GM23338 (cell line): ENCODE data around the gene CBLIF. TPM values are rescaled to one million over a fixed set of nuclear protein-coding genes. Genes with fewer than 3 reads are reported as not detected.

Source experiments
- ATAC-seq: fragments of 200-7000 bp; cut with Tn5 transposase; 3 replicates; pipeline ENCODE4 v1.9.1; 2020
- DNase-seq: peaks from one replicate; pipeline ENCODE4 v3.0.0-alpha.2; 2015; ENCODE audit warnings: low spot score
- H2AFZ ChIP-seq: fragments of 200-600 bp; sonication (generic); 2 replicates; pipeline ENCODE4 v1.8.0; 2016; ENCODE audit warnings: antibody characterized with exemption, mild to moderate bottlenecking, moderate library complexity
- H3F3A ChIP-seq: fragments of 200-600 bp; sonication (generic); replicated peaks from 2 replicates; pipeline ENCODE4 v1.8.0; 2017; ENCODE audit warnings: antibody characterized with exemption, mixed run types, low read depth
- H3K27ac ChIP-seq: fragments of 200-600 bp; sonication (generic); 2 replicates; pipeline ENCODE4 v1.6.1; 2016; ENCODE audit warnings: low read depth
- H3K27me3 ChIP-seq: fragments of 200-600 bp; sonication (generic); 2 replicates; pipeline ENCODE4 v1.8.0; 2016; ENCODE audit warnings: mild to moderate bottlenecking, mixed run types, moderate library complexity; ENCODE audit not compliant: insufficient read depth
- H3K36me3 ChIP-seq: fragments of 200-600 bp; sonication (generic); 2 replicates; pipeline ENCODE4 v1.8.0; 2016; ENCODE audit warnings: mild to moderate bottlenecking; ENCODE audit not compliant: insufficient read depth
- H3K4me1 ChIP-seq: fragments of 200-600 bp; sonication (generic); 2 replicates; pipeline ENCODE4 v1.8.0; 2016; ENCODE audit warnings: mild to moderate bottlenecking, moderate library complexity; ENCODE audit not compliant: insufficient read depth
- H3K4me2 ChIP-seq: fragments of 200-600 bp; sonication (generic); 2 replicates; pipeline ENCODE4 v1.7.1; 2017; ENCODE audit warnings: mixed run types
- H3K4me3 ChIP-seq: fragments of 200-600 bp; sonication (generic); 2 replicates; pipeline ENCODE4 v1.6.1; 2016; ENCODE audit warnings: mixed run types
- H3K79me2 ChIP-seq: fragments of 200-600 bp; sonication (generic); replicated peaks from 2 replicates; pipeline ENCODE4 v1.8.0; 2017; ENCODE audit warnings: mild to moderate bottlenecking; ENCODE audit not compliant: insufficient read depth
- H3K9me2 ChIP-seq: fragments of 200-600 bp; sonication (generic); 2 replicates; pipeline ENCODE4 v1.8.0; 2017; ENCODE audit not compliant: insufficient read depth
- H4K20me1 ChIP-seq: fragments of 200-600 bp; sonication (generic); replicated peaks from 2 replicates; pipeline ENCODE4 v1.8.0; 2017; ENCODE audit warnings: mild to moderate bottlenecking; ENCODE audit not compliant: insufficient read depth
- H3K27ac Mint-ChIP-seq: 2 replicates; pipeline ENCODE4 v1.8.0; 2020; ENCODE audit warnings: inconsistent platforms, mild to moderate bottlenecking, moderate library complexity, mixed read lengths
- H3K27me3 Mint-ChIP-seq: 3 replicates; pipeline ENCODE4 v1.8.0; 2022; ENCODE audit warnings: low read depth, mild to moderate bottlenecking, moderate library complexity, mixed read lengths, inconsistent platforms; ENCODE audit not compliant: insufficient read depth, poor library complexity
- H3K36me3 Mint-ChIP-seq: 3 replicates; pipeline ENCODE4 v1.8.0; 2021; ENCODE audit warnings: low read depth, mild to moderate bottlenecking, inconsistent platforms, moderate library complexity, mixed read lengths
- H3K4me1 Mint-ChIP-seq: 3 replicates; pipeline ENCODE4 v1.8.0; 2020; ENCODE audit warnings: mild to moderate bottlenecking, inconsistent platforms, mixed read lengths
- H3K4me3 Mint-ChIP-seq: 3 replicates; pipeline ENCODE4 v1.8.0; 2021; ENCODE audit warnings: moderate library complexity, mild to moderate bottlenecking, inconsistent platforms, mixed read lengths
- H3K9me3 Mint-ChIP-seq: 3 replicates; pipeline ENCODE4 v1.8.0; 2020; ENCODE audit warnings: moderate library complexity, mild to moderate bottlenecking, inconsistent platforms, mixed read lengths
- CREB1 ChIP-seq: fragments of 250-450 bp; sonication (Bioruptor Pico); IDR thresholded peaks from 2 replicates; pipeline ENCODE4 v1.5.0; 2020; ENCODE audit warnings: low read depth, mild to moderate bottlenecking, moderate library complexity
- CTCF ChIP-seq, 2 experiments: fragments of 200-600 bp in 1 of 2; sonication (generic) in 1 of 2; conservative IDR thresholded peaks; 2 replicates each; pipeline versions ENCODE4 v1.5.1 to v1.6.1; 2016 to 2017; ENCODE audit warnings: antibody characterized with exemption in 2 of 2, low read depth in 2 of 2, mild to moderate bottlenecking in 2 of 2, moderate library complexity in 1 of 2
- ETS1 ChIP-seq: IDR thresholded peaks from 2 replicates; pipeline ENCODE4 v1.6.1; 2016; ENCODE audit warnings: antibody characterized with exemption
- EZH2 ChIP-seq: fragments of 200-600 bp; sonication (generic); IDR thresholded peaks from one replicate; pipeline ENCODE4 v1.8.0; 2017; ENCODE audit warnings: antibody characterized with exemption, mild to moderate bottlenecking, low read depth; ENCODE audit not compliant: unreplicated experiment
- EZH2phosphoT487 ChIP-seq: fragments of 200-600 bp; sonication (generic); IDR thresholded peaks from one replicate; pipeline ENCODE4 v1.8.1; 2018; ENCODE audit warnings: antibody characterized with exemption; ENCODE audit not compliant: unreplicated experiment
- JUNB ChIP-seq: IDR thresholded peaks from one replicate; pipeline ENCODE4 v1.6.1; 2016; ENCODE audit warnings: antibody characterized with exemption; ENCODE audit not compliant: unreplicated experiment
- NANOG ChIP-seq: IDR thresholded peaks from 2 replicates; pipeline ENCODE4 v1.6.1; 2016; ENCODE audit warnings: antibody characterized with exemption, borderline replicate concordance
- POLR2AphosphoS5 ChIP-seq: IDR thresholded peaks from 2 replicates; pipeline ENCODE4 v1.6.1; 2016; ENCODE audit warnings: antibody characterized with exemption, low read depth
- REST ChIP-seq: IDR thresholded peaks from one replicate; pipeline ENCODE4 v1.6.1; 2018; ENCODE audit warnings: antibody characterized with exemption; ENCODE audit not compliant: unreplicated experiment
- STAT1 ChIP-seq: IDR thresholded peaks from one replicate; pipeline ENCODE4 v1.6.1; 2016; ENCODE audit warnings: antibody characterized with exemption; ENCODE audit not compliant: unreplicated experiment
- ZNF114 ChIP-seq: fragments of 250-450 bp; sonication (Bioruptor Pico); IDR thresholded peaks from 2 replicates; pipeline ENCODE4 v1.5.0; 2020; ENCODE audit warnings: mild to moderate bottlenecking, moderate library complexity
- ZNF331 ChIP-seq: fragments of 250-450 bp; sonication (Bioruptor Pico); IDR thresholded peaks from 2 replicates; pipeline ENCODE4 v1.5.0; 2020; ENCODE audit warnings: low read depth, mild to moderate bottlenecking, moderate library complexity
- ZNF462 ChIP-seq: fragments of 250-450 bp; sonication (Bioruptor Pico); IDR thresholded peaks from 2 replicates; pipeline ENCODE4 v1.5.0; 2020; ENCODE audit warnings: mild to moderate bottlenecking, moderate library complexity
- polyA plus RNA-seq: library from polyadenylated mRNA; unstranded; fragments of >200 nt; fragmentation: Nextera tagmentation; extraction: Ambion mirVana; gene quantifications from 2 replicates; pipeline ENCODE4 v1.2.1, GENCODE V29; 2016
- total RNA-seq: library from RNA; depleted of rRNA; stranded (reverse); fragments of >200 nt; shearing (Covaris generic); gene quantifications from 2 replicates; pipeline ENCODE4 v1.2.3, GENCODE V29; 2014

CBLIF gene
- total and polyA plus RNA-seq, 2 experiments from 2014 or later: not detected

GRCh38 chr11:59813364-59813763, 31.9 kb downstream of the CBLIF start:
- H2AFZ ChIP-seq: no peak overlapping the region
- Mint-ChIP-seq H3K36me3 (peaks cover 25% of the 10 kb centered on the region), H3K4me1 (peaks cover 52% of the 10 kb centered on the region), H3K4me3 (no peak overlapping the region), H3K27me3 (peaks cover 7% of the 10 kb centered on the region), H3K27ac (no peak overlapping the region), H3K9me3 (no peaks in the 10 kb centered on the region)
- no peaks in the 10 kb centered on the region for H3K9me2 ChIP-seq
- ATAC-seq (no peak), DNase-seq (no peak)
- no peaks in the 10 kb centered on the region for H4K20me1 ChIP-seq
- peaks cover 7% of the 10 kb centered on the region; the same call in 1 of the 2 replicates for H3K36me3 ChIP-seq
- no peaks in the 10 kb centered on the region for H3K27me3 ChIP-seq
- H3K4me2 ChIP-seq: no peak overlapping the region
- H3K79me2 ChIP-seq: peaks cover 16% of the 10 kb centered on the region
- TF ChIP-seq ZNF462 (CRISPR knock-in tag) (no peak), JUNB (no peak), ETS1 (no peak), CTCF (conservative IDR thresholded peaks at IDR 0.05; ENCODE audit: low read depth in 2 of 2) (no peak), STAT1 (no peak), ZNF114 (CRISPR knock-in tag) (no peak), NANOG (no peak), EZH2 (no peak), CREB1 (CRISPR knock-in tag) (no peak), POLR2AphosphoS5 (no peak), ZNF331 (CRISPR knock-in tag) (no peak), REST (no peak), EZH2phosphoT487 (no peak)
- no peaks in the 10 kb centered on the region for H3F3A ChIP-seq
- no peak overlapping the region for H3K27ac ChIP-seq
- H3K4me1 ChIP-seq: peaks cover 53% of the 10 kb centered on the region
- no peak overlapping the region for H3K4me3 ChIP-seq
